Measurements from ENCODE around the gene ZP4.

Gene ZP4

DNA sequence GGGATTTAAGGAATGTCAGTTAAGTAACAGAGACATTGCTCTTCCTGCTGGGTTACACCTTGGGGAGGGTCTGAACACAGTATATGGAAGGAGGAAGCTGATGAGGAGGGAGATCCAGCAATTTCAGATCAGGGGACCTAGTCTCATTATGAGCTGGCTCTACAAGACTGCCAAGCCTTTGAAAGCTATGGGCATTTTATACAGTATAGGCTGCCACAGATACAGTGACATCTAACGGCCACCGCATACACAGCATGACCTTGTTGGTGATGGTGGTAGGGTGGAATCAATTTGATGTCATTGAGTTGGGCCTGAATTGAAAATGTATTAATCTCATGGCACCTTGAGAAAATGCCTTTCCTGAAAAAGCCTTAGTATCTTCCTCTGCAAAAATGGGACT, 22.6 kb upstream of the ZP4 start:
- TF ChIP-seq, protein P1, sequence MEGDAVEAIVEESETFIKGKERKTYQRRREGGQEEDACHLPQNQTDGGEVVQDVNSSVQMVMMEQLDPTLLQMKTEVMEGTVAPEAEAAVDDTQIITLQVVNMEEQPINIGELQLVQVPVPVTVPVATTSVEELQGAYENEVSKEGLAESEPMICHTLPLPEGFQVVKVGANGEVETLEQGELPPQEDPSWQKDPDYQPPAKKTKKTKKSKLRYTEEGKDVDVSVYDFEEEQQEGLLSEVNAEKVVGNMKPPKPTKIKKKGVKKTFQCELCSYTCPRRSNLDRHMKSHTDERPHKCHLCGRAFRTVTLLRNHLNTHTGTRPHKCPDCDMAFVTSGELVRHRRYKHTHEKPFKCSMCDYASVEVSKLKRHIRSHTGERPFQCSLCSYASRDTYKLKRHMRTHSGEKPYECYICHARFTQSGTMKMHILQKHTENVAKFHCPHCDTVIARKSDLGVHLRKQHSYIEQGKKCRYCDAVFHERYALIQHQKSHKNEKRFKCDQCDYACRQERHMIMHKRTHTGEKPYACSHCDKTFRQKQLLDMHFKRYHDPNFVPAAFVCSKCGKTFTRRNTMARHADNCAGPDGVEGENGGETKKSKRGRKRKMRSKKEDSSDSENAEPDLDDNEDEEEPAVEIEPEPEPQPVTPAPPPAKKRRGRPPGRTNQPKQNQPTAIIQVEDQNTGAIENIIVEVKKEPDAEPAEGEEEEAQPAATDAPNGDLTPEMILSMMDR (IDR thresholded peaks at IDR 0.05; ENCODE audit: control insufficient read depth, insufficient read depth, low read depth, low read length, missing control alignments) = no peak
- no peak overlapping the region for H3K4me3 ChIP-seq (ENCODE audit: control insufficient read depth, low read depth, low read length)
- DNase-seq (ENCODE audit: low read depth) = no peak

DNA sequence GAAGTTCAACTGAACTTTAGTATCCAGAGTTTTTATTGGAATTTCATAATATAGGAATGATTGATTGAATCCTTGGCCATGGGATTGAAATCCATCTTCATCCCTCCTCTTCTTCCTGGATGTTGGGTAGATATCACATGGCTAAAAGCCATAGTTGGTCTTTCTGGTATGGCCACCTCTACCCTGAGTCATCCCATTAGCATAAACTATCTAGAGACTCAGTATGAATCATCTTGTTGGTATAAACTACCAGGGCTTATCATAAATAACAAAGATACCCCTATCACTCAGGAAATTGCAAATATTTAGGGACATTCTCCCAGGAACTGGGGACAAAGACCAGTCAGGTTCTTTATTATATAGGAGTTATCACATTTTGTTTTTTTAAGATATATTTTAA, 21.2 kb upstream of the ZP4 start:
- TF ChIP-seq, protein P1 (IDR thresholded peaks at IDR 0.05; ENCODE audit: control insufficient read depth, insufficient read depth, low read depth, low read length, missing control alignments) = no peak
- no peak overlapping the region for H3K4me3 ChIP-seq (ENCODE audit: control insufficient read depth, low read depth, low read length)
- no peak for DNase-seq (ENCODE audit: low read depth)

DNA sequence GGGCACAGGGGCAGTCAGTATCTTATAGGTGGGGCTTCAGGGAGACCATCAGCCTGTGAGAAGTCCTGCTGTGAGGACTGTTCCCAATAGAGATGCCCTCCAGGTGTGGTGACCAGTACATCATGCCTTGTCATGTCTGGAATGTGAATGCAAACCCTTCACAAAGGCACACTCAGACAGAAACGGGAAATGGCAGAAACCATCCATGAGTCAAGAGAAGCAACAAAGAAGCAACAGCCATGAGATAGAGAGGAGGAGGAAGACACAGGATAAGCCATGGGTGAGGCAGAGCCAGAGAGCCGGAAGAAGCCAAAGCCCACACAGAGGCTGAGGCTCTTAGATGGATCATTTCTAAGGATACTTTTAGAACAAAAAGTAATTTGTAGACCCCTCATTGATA, 20.1 kb upstream of the ZP4 start:
- no peak for DNase-seq (ENCODE audit: low read depth)
- TF ChIP-seq, protein P1 (IDR thresholded peaks at IDR 0.05; ENCODE audit: control insufficient read depth, insufficient read depth, low read depth, low read length, missing control alignments) = no peak
- no peak overlapping the region for H3K4me3 ChIP-seq (ENCODE audit: control insufficient read depth, low read depth, low read length)

DNA sequence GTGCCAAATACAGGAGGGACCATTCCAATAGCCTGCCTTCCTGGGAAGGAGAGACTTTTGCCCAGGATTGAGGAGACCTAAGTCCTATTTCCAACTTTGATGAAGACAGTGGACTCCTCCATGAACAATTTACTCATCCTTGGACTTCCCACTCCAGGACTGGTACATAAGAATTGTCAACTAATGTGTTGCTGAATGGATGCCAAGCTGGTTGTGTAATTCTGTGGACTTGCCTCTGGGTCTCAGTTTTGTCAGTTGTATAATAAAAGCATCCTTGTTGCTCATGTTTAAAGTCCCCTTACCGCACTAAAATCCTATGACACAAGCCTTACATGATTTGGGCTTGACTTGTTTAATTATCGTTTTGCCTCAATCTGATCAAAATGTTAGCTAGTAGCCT, 13.2 kb upstream of the ZP4 start:
- DNase-seq (ENCODE audit: low read depth) = no peak
- no peak overlapping the region for H3K4me3 ChIP-seq (ENCODE audit: control insufficient read depth, low read depth, low read length)
- TF ChIP-seq, protein P1 (IDR thresholded peaks at IDR 0.05; ENCODE audit: control insufficient read depth, insufficient read depth, low read depth, low read length, missing control alignments) = no peak

DNA sequence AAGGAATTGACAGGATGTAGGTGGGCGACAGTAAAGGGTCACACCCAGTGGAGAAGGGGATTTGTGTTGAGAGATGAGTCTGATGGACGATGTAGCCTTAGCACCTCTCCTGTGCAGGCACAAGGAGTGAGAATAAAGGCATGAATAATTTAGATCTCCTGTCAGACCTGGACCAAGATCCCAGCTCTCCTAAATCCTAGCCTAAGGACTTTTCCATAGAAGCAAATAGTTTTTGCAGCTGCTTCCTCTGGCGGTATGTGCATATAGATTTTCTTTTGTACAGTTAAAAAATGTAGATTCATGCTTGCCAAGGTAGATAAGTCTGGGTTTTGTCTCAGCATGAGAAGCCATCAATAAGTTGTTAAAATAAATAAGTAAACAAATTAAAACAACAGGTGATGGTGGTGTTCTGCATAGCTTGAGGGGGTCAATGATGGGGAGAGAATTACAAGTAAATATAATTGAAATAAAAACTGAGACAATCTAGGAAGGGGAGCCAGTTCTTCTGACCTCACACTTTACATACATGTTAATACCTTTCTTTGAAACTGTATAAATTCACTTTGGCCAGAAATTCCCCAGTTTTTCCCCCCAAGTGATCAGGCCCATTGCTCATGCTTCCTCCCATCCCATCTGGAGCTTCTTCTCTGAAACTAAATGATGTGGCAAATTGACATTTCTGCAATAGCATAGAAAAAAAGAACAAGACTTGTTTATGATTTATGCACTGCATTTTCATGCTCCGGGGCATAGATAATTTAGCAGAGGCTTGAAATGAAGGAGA, 12.4 kb upstream of the ZP4 start:
- no peak for DNase-seq (ENCODE audit: low read depth)
- H3K4me3 ChIP-seq (ENCODE audit: control insufficient read depth, low read depth, low read length) = no peak overlapping the region

DNA sequence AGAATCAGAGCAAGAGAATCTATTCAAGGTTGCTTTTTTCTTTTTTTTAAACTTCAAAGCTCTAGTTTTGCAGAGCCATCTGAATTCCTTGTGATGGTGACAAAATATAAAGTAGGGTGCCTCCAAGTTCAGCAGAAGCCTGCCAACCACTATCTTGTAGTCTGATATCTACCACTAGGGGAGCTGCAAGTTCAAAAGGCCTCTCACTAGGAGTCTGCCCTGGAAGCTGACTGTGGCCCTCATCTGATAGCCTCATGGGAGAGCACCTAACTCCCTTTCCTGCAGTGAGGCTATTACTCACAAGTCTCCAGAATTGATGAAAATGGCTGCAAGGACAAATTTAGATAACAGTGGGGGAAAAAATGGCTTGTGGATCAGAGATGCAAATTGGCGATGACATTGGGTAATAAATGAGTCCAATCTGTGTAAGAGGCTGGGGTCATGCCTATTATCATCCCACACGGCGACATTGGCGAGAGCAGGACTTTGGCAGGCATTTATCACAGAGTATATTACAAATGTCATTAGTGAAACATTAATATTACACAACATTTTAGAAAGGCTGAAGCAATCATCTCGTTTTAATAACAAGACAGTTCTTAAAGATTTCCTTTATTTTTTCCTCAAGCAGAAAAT, 10.7 kb upstream of the ZP4 start:
- H3K4me3 ChIP-seq (ENCODE audit: control insufficient read depth, low read depth, low read length) = no peak overlapping the region
- TF ChIP-seq, protein P1 (IDR thresholded peaks at IDR 0.05; ENCODE audit: control insufficient read depth, insufficient read depth, low read depth, low read length, missing control alignments) = peak; percentile 5
- no peak for DNase-seq (ENCODE audit: low read depth)

More for the DNA sequence above, 12.4 kb upstream of the ZP4 start:
- TF ChIP-seq, protein P1 (IDR thresholded peaks at IDR 0.05; ENCODE audit: control insufficient read depth, insufficient read depth, low read depth, low read length, missing control alignments) = no peak
